Measurements from ENCODE around the gene GGCX.

GGCX gene

DNA sequence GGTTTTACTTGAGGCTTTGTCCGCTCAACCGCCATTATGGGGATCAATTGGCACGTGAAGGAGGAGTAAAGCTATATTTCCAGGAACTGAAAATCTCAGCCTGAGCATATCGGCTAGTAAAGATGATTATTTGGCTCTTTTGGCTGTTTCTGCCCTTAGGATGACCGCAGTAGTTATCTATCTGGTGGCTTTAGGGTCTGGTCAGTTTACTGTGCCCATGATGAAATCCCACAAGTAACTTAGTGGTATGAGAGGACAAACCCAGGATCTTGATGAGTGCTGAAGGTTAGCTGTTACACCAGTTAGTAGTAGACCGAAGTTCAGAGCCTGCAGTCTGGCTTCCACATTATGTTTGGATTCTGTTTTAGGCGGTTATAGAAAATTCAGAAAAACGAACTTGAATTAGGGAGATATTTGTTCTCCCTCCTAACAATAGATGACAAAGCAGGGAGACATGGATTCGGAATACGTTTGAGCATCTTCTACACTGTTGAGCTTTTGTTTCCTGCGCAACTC is 21.1 kb downstream of the GGCX start:
- Histone ChIP-seq H3K9me3 (no peaks in the 10 kb centered on the region), H3K27me3 (no peaks in the 10 kb centered on the region), H3K36me3 (peaks cover 62% of the 10 kb centered on the region), H3K4me1 (peaks cover 3% of the 10 kb centered on the region; the same call in 1 of the 2 replicates), H3K4me3 (ENCODE audit: low read depth, low read length) (peak overlapping the region; percentile 91)
- TF ChIP-seq, protein P1, sequence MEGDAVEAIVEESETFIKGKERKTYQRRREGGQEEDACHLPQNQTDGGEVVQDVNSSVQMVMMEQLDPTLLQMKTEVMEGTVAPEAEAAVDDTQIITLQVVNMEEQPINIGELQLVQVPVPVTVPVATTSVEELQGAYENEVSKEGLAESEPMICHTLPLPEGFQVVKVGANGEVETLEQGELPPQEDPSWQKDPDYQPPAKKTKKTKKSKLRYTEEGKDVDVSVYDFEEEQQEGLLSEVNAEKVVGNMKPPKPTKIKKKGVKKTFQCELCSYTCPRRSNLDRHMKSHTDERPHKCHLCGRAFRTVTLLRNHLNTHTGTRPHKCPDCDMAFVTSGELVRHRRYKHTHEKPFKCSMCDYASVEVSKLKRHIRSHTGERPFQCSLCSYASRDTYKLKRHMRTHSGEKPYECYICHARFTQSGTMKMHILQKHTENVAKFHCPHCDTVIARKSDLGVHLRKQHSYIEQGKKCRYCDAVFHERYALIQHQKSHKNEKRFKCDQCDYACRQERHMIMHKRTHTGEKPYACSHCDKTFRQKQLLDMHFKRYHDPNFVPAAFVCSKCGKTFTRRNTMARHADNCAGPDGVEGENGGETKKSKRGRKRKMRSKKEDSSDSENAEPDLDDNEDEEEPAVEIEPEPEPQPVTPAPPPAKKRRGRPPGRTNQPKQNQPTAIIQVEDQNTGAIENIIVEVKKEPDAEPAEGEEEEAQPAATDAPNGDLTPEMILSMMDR (IDR thresholded peaks at IDR 0.05; ENCODE audit: low read depth, low read length) = no peak
- no peak for DNase-seq

DNA sequence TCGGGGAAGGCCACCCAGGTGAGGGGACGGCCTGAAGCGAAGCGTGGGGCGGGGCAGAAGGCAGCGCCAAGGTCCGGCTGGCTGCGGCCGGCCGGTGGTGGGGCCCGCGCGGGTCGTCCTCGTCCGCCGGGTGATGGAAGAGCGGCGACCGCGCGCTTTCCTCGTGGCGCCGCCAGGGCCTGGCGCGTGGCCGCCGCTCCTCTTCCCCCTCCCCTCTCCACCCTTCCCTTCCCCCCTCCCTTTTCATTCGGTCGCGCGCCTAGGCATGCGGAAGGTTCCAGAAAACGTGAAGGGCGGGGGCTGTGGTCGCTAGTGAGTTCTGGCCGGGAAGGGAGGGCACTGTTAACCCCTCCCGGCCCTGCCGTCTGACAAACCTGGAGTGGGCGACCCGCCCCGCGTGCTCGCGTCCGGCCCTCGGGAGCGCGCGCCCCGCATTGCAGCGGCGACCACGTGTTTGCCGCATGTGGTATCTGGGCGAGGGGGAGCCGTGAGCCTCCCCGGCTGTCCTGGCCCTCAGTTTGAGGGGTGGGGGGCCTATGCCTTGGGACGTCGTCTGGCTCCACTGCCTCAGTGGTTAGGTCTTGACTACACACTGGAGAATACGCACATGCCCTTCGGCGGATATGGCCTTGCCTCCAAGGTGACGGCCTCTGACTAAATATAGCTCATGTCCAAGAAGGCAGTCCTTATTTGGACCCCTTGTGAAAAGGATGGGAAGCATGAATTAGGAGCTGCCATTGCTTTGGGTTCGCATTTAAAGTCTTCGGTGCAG is 21.7 kb downstream of the GGCX start:
- peaks cover 3% of the 10 kb centered on the region; the same call in 1 of the 2 replicates for H3K4me1 ChIP-seq
- no peaks in the 10 kb centered on the region for H3K27me3 ChIP-seq
- TF ChIP-seq, protein P1 (IDR thresholded peaks at IDR 0.05; ENCODE audit: low read depth, low read length) = no peak
- DNase-seq = peak; percentile 59
- H3K36me3 ChIP-seq = peaks cover 55% of the 10 kb centered on the region
- H3K9me3 ChIP-seq = no peaks in the 10 kb centered on the region
- peak overlapping the region; percentile 91 for H3K4me3 ChIP-seq (ENCODE audit: low read depth, low read length)

- Histone ChIP-seq H3K36me3 (peaks cover 47% of the 10 kb centered on the region), H3K4me1 (peaks cover 3% of the 10 kb centered on the region; the same call in 1 of the 2 replicates), H3K27me3 (no peaks in the 10 kb centered on the region), H3K4me3 (ENCODE audit: low read depth, low read length) (peak within 1 kb of the TSS; percentile 91), H3K9me3 (no peaks in the 10 kb centered on the region)
- peak; percentile 92 for DNase-seq
- TF ChIP-seq, protein P1 (IDR thresholded peaks at IDR 0.05; ENCODE audit: low read depth, low read length) = peak; percentile 58
Measured at GRCh38 chr2:85538507-85539360, 22.6 kb downstream of the GGCX start, which contains the start of gene MAT2A. Gene MAT2A, plus strand, starts transcription at chr2:85539168. Its CDS starts 120 bp downstream, at chr2:85539288.

- H3K27me3 ChIP-seq = no peaks in the 10 kb centered on the region
- H3K9me3 ChIP-seq = no peaks in the 10 kb centered on the region
- H3K4me3 ChIP-seq (ENCODE audit: low read depth, low read length) = peak overlapping the region; percentile 91
- peaks cover 3% of the 10 kb centered on the region; the same call in 1 of the 2 replicates for H3K4me1 ChIP-seq
- peak; percentile 70 for DNase-seq
- peaks cover 38% of the 10 kb centered on the region for H3K36me3 ChIP-seq
- TF ChIP-seq, protein P1 (IDR thresholded peaks at IDR 0.05; ENCODE audit: low read depth, low read length) = no peak
Measured at GRCh38 chr2:85537600-85538506, 23.4 kb downstream of the GGCX start.

DNA sequence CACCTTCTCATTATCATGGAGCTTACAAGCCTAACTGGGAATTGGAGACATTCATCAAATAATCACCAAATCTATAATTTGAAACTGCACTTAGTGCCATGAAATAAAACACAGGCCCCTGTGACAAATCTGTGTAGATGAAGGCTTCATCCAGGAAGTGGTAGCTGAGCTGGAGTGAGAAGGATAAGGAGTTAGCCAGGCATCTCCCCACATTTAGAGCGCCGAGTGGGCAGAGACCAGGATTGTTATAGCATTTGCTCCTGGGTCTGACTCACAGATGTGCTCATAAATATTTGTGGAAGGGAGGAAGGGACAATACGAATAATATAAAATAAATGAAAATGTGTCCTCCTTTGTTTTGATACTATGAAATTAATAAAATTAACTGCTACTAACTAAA is 24.8 kb downstream of the GGCX start:
- Histone ChIP-seq H3K4me1 (peaks cover 3% of the 10 kb centered on the region; the same call in 1 of the 2 replicates), H3K36me3 (peaks cover 25% of the 10 kb centered on the region), H3K27me3 (no peaks in the 10 kb centered on the region), H3K4me3 (ENCODE audit: low read depth, low read length) (peak overlapping the region; percentile 91), H3K9me3 (no peaks in the 10 kb centered on the region)
- peak; percentile 39 for DNase-seq
- TF ChIP-seq, protein P1 (IDR thresholded peaks at IDR 0.05; ENCODE audit: low read depth, low read length) = no peak

Measured in BE2C (cell line).